Testis (tissue), 2 donors: Measurements from ENCODE around the gene CTBP2.

Source experiments
- POLR2A ChIP-seq: fragments of 450-650 bp; IDR thresholded peaks from one replicate; pipeline ENCODE4 v1.6.1; 2017; ENCODE audit warnings: antibody characterized with exemption, mild to moderate bottlenecking, moderate library complexity
- TF ChIP-seq, protein P1 (sequence below), 3 experiments: fragments of 450-650 bp in 2 of 3; fragments of 200-600 bp in 1 of 3; sonication (generic) in 1 of 3; IDR thresholded peaks; one replicate each; pipeline ENCODE4 v1.5.1; 2016 to 2019; ENCODE audit warnings: antibody characterized with exemption in 3 of 3, mild to moderate bottlenecking in 2 of 3, moderate library complexity in 1 of 3

DNA sequence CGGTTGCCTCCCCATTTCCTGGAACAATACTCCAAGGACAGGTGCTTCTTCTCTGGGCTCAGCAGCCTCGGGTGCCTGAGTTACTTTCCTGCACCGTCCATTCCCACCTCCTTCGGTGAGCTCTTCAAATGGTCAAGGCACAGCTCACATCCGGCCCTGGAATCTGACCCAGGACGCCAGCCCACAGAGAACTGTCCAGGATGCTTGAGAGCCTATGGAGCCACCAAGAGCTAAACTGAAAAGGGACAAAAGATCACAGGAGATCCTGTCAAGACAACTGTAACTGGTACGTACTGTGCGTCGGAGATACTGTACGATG, 72.5 kb downstream of the CTBP2 start:
- TF ChIP-seq, protein P1, sequence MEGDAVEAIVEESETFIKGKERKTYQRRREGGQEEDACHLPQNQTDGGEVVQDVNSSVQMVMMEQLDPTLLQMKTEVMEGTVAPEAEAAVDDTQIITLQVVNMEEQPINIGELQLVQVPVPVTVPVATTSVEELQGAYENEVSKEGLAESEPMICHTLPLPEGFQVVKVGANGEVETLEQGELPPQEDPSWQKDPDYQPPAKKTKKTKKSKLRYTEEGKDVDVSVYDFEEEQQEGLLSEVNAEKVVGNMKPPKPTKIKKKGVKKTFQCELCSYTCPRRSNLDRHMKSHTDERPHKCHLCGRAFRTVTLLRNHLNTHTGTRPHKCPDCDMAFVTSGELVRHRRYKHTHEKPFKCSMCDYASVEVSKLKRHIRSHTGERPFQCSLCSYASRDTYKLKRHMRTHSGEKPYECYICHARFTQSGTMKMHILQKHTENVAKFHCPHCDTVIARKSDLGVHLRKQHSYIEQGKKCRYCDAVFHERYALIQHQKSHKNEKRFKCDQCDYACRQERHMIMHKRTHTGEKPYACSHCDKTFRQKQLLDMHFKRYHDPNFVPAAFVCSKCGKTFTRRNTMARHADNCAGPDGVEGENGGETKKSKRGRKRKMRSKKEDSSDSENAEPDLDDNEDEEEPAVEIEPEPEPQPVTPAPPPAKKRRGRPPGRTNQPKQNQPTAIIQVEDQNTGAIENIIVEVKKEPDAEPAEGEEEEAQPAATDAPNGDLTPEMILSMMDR (IDR thresholded peaks at IDR 0.05): no peak
- no peak for TF ChIP-seq POLR2A
